Measurements from ENCODE around the gene CFL1.

The CFL1 gene

GRCh38 chr11:65857853-65858680 lies at the start of gene CFL1:
TSS of gene CFL1 (minus strand) at chr11:65858180. CDS start at chr11:65858099, 81 bp downstream.
- Mint-ChIP-seq H3K9me3 (ENCODE audit: low read depth) (no peaks in the 10 kb centered on the region), H3K4me1 (ENCODE audit: low read depth) (peaks cover 53% of the 10 kb centered on the region), H3K27me3 (no peaks in the 10 kb centered on the region), H3K27ac (peak within 1 kb of the TSS; percentile 99), H3K4me3 (peak within 1 kb of the TSS; percentile 97), H3K36me3 (peaks cover 7% of the 10 kb centered on the region)

DNA sequence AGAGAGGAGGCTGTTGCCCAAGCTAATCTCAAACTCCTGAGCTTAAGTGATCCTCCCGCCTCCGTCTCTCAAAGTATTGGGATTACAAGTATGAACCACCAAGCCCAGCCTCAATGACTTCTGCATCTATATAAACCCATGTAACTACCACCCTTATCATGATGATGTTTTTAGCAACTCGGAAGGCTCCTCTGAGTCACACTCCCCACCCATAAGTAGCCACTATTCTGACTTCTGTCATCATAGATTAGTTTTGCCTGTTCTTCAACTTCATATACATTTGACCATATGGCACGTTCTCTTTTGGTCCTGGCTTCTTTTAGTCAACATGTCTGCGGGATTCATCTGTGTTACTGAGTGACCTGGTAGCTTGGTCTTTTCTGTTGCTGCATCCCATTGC lies 48.6 kb upstream of the CFL1 start:
- H3K4me1 Mint-ChIP-seq (ENCODE audit: low read depth), result peaks cover 8% of the 10 kb centered on the region
- no peak overlapping the region for H3K4me3 Mint-ChIP-seq
- no peaks in the 10 kb centered on the region for H3K9me3 Mint-ChIP-seq (ENCODE audit: low read depth)
- H3K27ac Mint-ChIP-seq, result no peak overlapping the region
- no peaks in the 10 kb centered on the region for H3K36me3 Mint-ChIP-seq
- H3K27me3 Mint-ChIP-seq, result peaks cover 7% of the 10 kb centered on the region

DNA sequence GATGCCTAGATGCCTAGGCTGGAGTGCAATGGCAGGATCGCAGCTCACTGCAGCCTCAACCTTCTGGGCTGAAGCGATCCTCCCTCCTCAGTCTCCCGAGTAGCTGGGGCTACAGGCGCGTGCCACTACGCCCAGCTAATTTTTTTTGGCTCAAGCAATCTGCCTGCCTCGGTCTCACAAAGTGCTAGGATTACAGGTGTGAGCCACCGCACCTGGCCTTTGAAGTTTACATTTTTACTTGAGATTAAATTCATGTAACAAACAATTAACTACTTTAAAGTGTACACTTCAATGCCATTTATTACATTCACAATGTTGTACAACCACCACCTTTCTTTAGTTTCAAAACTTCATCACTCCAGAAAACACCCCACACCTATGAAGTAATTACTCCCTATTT lies 45.7 kb upstream of the CFL1 start:
- Mint-ChIP-seq H3K27ac (no peak overlapping the region), H3K4me3 (no peak overlapping the region), H3K4me1 (ENCODE audit: low read depth) (peaks cover 3% of the 10 kb centered on the region), H3K36me3 (no peaks in the 10 kb centered on the region), H3K27me3 (peaks cover 3% of the 10 kb centered on the region), H3K9me3 (ENCODE audit: low read depth) (no peaks in the 10 kb centered on the region)

GRCh38 chr11:65903068-65903481 lies 45.1 kb upstream of the CFL1 start:
- H3K4me3 Mint-ChIP-seq, result no peak overlapping the region
- no peaks in the 10 kb centered on the region for H3K9me3 Mint-ChIP-seq (ENCODE audit: low read depth)
- no peaks in the 10 kb centered on the region for H3K36me3 Mint-ChIP-seq
- peaks cover 3% of the 10 kb centered on the region for H3K27me3 Mint-ChIP-seq
- no peak overlapping the region for H3K27ac Mint-ChIP-seq
- H3K4me1 Mint-ChIP-seq (ENCODE audit: low read depth), result peaks cover 3% of the 10 kb centered on the region

DNA sequence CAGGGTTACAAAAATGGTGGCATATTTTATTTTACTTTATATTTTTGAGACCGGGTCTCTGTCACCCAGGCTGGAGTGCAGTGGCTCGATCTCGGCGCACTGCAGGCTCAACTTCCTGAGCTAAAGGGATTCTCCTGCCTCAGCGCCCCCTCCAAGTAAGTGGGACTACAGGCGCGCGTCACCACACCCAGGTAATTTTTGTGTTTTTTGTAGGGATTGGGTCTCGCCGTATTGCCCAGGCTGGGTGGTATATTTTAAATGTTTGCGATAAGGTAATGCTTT lies 42.9 kb upstream of the CFL1 start:
- Mint-ChIP-seq H3K27me3 (peaks cover 1% of the 10 kb centered on the region), H3K4me1 (ENCODE audit: low read depth) (peaks cover 17% of the 10 kb centered on the region), H3K4me3 (peak overlapping the region; percentile 67), H3K36me3 (no peaks in the 10 kb centered on the region), H3K27ac (peak overlapping the region; percentile 28), H3K9me3 (ENCODE audit: low read depth) (no peaks in the 10 kb centered on the region)

DNA sequence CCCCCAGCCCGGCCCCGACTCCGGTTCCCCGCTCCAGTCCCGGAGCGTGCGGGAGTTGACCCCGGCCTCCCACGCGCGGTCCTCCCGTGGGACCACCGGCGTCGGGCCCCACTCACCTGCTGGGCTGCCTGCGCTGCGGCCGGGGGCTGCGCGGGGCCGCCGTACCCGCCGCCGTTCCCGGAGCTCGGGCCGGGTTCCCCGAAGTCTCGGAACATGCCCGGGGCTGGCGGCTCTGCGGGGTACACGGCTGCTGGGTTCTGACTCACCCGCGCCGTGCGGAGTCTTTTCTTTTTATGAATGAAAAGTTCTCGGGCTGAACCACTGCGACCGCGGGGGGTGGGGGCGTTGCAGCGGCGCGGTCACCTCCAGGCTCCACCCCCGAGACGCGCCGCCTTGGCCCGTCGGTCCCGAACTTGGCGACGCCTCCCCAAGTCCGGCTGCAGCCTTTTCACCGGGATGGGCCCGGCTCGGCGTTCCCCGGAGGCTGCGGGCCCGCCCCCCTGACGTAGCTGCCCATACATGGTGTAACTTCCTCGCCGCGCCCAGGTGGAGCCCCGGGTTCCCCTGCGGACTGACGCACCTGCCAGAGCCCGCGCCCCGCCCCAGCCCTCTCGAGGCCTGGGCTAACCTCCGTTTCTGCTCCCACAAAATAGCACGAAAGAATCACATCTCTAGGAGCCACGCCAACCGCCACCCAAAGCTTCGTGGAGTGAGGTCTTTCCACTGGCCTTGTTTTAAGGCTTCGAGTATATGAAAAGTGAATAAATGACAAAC lies 42.3 kb upstream of the CFL1 start, which contains the start of gene FOSL1:
TSS of gene FOSL1 (minus strand) at position 264 of the 774 bp plus-strand sequence. CDS start at position 215, 49 bp downstream.
- H3K4me3 Mint-ChIP-seq, result peak within 1 kb of the TSS; percentile 91
- no peaks in the 10 kb centered on the region for H3K9me3 Mint-ChIP-seq (ENCODE audit: low read depth)
- no peaks in the 10 kb centered on the region for H3K36me3 Mint-ChIP-seq
- peak within 1 kb of the TSS; percentile 78 for H3K27ac Mint-ChIP-seq
- peaks cover 22% of the 10 kb centered on the region for H3K4me1 Mint-ChIP-seq (ENCODE audit: low read depth)
- H3K27me3 Mint-ChIP-seq, result peaks cover 1% of the 10 kb centered on the region

GRCh38 chr11:65899356-65900124 lies 41.6 kb upstream of the CFL1 start:
- Mint-ChIP-seq H3K4me3 (peak overlapping the region; percentile 91), H3K9me3 (ENCODE audit: low read depth) (no peaks in the 10 kb centered on the region), H3K36me3 (no peaks in the 10 kb centered on the region), H3K4me1 (ENCODE audit: low read depth) (peaks cover 25% of the 10 kb centered on the region), H3K27me3 (peaks cover 1% of the 10 kb centered on the region), H3K27ac (peak overlapping the region; percentile 78)

DNA sequence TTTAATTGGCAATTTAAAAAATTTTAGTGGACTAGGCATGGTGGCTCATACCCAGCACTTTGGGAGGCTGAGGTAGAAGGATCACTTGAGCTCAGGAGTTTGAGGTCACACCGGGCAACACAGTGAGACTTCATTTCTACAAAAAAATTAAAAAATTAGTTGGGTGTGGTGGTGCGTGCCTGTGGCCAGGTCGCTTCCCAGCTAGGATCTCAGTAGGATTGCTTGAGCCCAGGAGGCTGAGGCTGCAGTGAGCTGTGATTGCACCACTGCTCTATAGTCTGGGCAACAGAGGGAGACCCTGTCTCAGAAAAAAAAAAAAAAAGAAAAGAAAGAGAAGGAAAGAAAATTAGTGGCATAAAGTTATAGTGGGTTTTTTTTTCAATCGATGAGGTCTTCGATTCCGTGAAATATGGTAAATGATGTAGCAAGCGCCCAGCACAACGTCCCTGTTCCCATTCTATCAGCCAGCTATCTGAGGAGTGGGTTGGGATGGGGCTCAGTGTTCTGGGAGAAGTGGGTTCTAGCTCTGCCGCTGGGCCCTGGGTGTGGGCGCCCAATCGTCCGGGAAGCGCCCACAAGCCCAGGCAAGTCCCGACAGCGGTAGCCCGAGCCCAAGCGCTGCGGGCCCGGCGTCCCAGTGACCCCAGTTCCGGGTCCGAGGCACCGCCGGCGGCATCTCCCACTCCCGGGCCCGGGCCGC lies 40.8 kb upstream of the CFL1 start:
- Mint-ChIP-seq H3K4me3 (peak overlapping the region; percentile 91), H3K4me1 (ENCODE audit: low read depth) (peaks cover 30% of the 10 kb centered on the region), H3K36me3 (no peaks in the 10 kb centered on the region), H3K9me3 (ENCODE audit: low read depth) (no peaks in the 10 kb centered on the region), H3K27me3 (peaks cover 1% of the 10 kb centered on the region), H3K27ac (peak overlapping the region; percentile 81)

- Mint-ChIP-seq H3K9me3 (ENCODE audit: low read depth) (no peaks in the 10 kb centered on the region), H3K4me3 (peak overlapping the region; percentile 68), H3K27me3 (peaks cover under 1% of the 10 kb centered on the region), H3K36me3 (peaks cover 6% of the 10 kb centered on the region), H3K27ac (peak overlapping the region; percentile 50), H3K4me1 (ENCODE audit: low read depth) (peaks cover 41% of the 10 kb centered on the region)
These were observed 39.1 kb upstream of the CFL1 start for GRCh38 chr11:65897020-65897471.

- Mint-ChIP-seq H3K9me3 (ENCODE audit: low read depth) (no peaks in the 10 kb centered on the region), H3K36me3 (peaks cover 6% of the 10 kb centered on the region), H3K4me1 (ENCODE audit: low read depth) (peaks cover 43% of the 10 kb centered on the region), H3K4me3 (peak overlapping the region; percentile 68), H3K27me3 (no peaks in the 10 kb centered on the region), H3K27ac (peak overlapping the region; percentile 41)
These were observed 38.3 kb upstream of the CFL1 start for GRCh38 chr11:65896034-65896999.

DNA sequence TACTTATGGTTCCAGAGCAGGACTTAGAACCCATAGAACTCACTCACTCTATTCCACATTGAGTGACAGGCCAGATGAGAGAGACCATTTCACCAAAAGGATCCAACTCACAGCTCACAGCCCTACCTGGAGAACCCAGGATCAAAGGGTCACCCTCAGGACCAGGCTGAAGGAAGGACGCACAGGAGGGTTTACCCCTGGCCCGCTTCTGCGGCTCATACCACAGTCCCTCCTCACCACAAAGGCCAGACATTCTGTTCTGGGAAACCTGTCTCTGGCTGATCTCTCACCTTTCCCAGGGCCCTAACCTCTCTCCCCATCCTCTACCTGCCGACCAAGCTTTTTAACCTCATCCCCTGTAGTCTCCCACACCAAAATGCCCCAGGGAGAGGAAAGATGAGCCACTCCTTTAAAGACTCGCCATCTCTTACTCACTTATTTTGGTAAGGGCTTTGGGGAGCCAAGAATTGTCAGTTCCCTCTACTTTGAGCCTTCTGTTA lies 37.6 kb upstream of the CFL1 start:
- Mint-ChIP-seq H3K36me3 (peaks cover 6% of the 10 kb centered on the region), H3K4me1 (ENCODE audit: low read depth) (peaks cover 40% of the 10 kb centered on the region), H3K4me3 (peak overlapping the region; percentile 68)

GRCh38 chr11:65894034-65894591 lies 36.1 kb upstream of the CFL1 start:
- Mint-ChIP-seq H3K36me3 (peaks cover 6% of the 10 kb centered on the region), H3K9me3 (ENCODE audit: low read depth) (no peaks in the 10 kb centered on the region), H3K4me1 (ENCODE audit: low read depth) (peaks cover 52% of the 10 kb centered on the region), H3K27me3 (no peaks in the 10 kb centered on the region), H3K27ac (peak overlapping the region; percentile 82), H3K4me3 (peak overlapping the region; percentile 89)

More for the DNA sequence above, 37.6 kb upstream of the CFL1 start:
- Mint-ChIP-seq H3K27ac (peak overlapping the region; percentile 61), H3K9me3 (ENCODE audit: low read depth) (no peaks in the 10 kb centered on the region), H3K27me3 (no peaks in the 10 kb centered on the region)
